ENCODE results near the gene EIPR1. TPM values are rescaled to one million over a fixed set of nuclear protein-coding genes. Genes with fewer than 3 reads are reported as not detected.

EIPR1 gene
- total and polyA plus RNA-seq, 2 of the 4 experiments (the other 2 are of a cell fraction): 46.5 to 67.4 TPM

DNA sequence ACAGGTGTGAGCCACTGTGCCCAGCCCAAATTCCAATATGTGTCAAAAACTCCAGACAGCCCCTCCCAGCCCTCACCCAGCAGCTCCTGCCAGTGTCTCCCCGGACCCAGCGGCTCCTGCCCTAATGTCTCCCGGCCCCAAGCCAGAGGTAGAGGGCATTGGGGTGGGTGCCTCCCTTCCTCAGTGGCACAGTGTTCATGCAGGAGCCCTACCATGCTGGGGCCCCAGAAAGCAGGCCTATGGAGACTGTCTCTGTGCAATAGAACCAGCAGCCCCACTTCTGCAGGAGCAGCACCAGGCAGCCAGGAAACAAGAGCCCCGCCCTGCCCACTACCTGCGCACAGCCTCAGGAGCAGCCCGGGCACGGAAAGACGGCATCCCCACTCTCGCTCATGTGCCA, 70.4 kb downstream of the EIPR1 start:
- H2BK20ac ChIP-seq (ENCODE audit: low read depth, low read length): no peak overlapping the region
- H3K14ac ChIP-seq (replicated peaks; ENCODE audit: low read depth, low read length): no peak overlapping the region
- no peak overlapping the region for H3K4me3 ChIP-seq (ENCODE audit: insufficient read depth, low read depth, low read length)
- H4K8ac ChIP-seq (ENCODE audit: low read depth in 2 of 2, low read length in 2 of 2): no peak overlapping the region
- no peak for TF ChIP-seq RCOR1 (IDR thresholded peaks at IDR 0.05; ENCODE audit: insufficient replicate concordance, low read length)
- no peak for TF ChIP-seq SMC3 (IDR thresholded peaks at IDR 0.05; ENCODE audit: low read depth, low read length)
- TF ChIP-seq CHD1 (IDR thresholded peaks at IDR 0.05; ENCODE audit: low read depth, low read length): no peak
- TF ChIP-seq MAFK (IDR thresholded peaks at IDR 0.05; ENCODE audit: low read depth, low read length): no peak
- TF ChIP-seq MXI1 (IDR thresholded peaks at IDR 0.05; ENCODE audit: borderline replicate concordance, low read depth, low read length): no peak
- TF ChIP-seq POLR2A (IDR thresholded peaks at IDR 0.05; ENCODE audit: low read depth, low read length): no peak
- TF ChIP-seq MAZ (IDR thresholded peaks at IDR 0.05; ENCODE audit: borderline replicate concordance, low read depth, low read length): no peak
- H3K36me3 ChIP-seq (ENCODE audit: control insufficient read depth, insufficient read depth, low read length): no peaks in the 10 kb centered on the region
- no peak overlapping the region for H2BK5ac ChIP-seq (ENCODE audit: low read depth, low read length, poor library complexity, severe bottlenecking)
- H3K79me1 ChIP-seq (ENCODE audit: low read depth in 1 of 2, low read length in 2 of 2): peaks cover 12 to 14% of the 10 kb centered on the region in 2 experiments
- no peak overlapping the region for H3K18ac ChIP-seq (ENCODE audit: low read depth, low read length)
- H3K27ac ChIP-seq (ENCODE audit: insufficient read depth, low read length): no peak overlapping the region
- H4K91ac ChIP-seq (ENCODE audit: insufficient read depth, low read depth, low read length): no peak overlapping the region
- no peak overlapping the region for H2BK120ac ChIP-seq (ENCODE audit: low read depth, low read length)
- no peak overlapping the region for H3K56ac ChIP-seq (ENCODE audit: extremely low read depth, insufficient read depth, low read length)
- no peak overlapping the region for H2AK5ac ChIP-seq (ENCODE audit: low read depth, low read length)
- ChIA-PET CTCF (no interaction called here), POLR2A (ENCODE audit: unreplicated experiment) (no interaction called here)
- H3K4me2 ChIP-seq (ENCODE audit: low read depth, low read length): no peak overlapping the region
- H3K9me3 ChIP-seq (ENCODE audit: control insufficient read depth, insufficient read depth, low read length): no peaks in the 10 kb centered on the region
- no peaks in the 10 kb centered on the region for H3K4me1 ChIP-seq (ENCODE audit: control insufficient read depth, insufficient read depth, low read length)
- H3K9ac ChIP-seq (ENCODE audit: low read depth, low read length): no peak overlapping the region
- no peak overlapping the region for H4K5ac ChIP-seq (ENCODE audit: low read depth, low read length)
- DNase-seq (no peak), ATAC-seq (ENCODE audit: low read depth) (no peak)
- H2BK15ac ChIP-seq (ENCODE audit: low read depth, low read length): no peak overlapping the region
- no peak overlapping the region for H2AFZ ChIP-seq (replicated peaks; ENCODE audit: low read length, poor library complexity)
- no peak overlapping the region for H2AK9ac ChIP-seq (replicated peaks; ENCODE audit: low read depth, low read length, poor library complexity)
- no peak overlapping the region for H3K4ac ChIP-seq (ENCODE audit: low read depth, low read length)
- no peaks in the 10 kb centered on the region for H3K27me3 ChIP-seq (ENCODE audit: control insufficient read depth, insufficient read depth, low read length)
- intact Hi-C loops (cut with micrococcal nuclease) (no loop called here), dilution Hi-C loops (cut with HindIII; ENCODE audit: low sequenced_read_pairs, unreplicated experiment) (no loop called here), in situ Hi-C loops (cut with MboI; ENCODE audit: low sequenced_read_pairs) (no loop called here)
- H3K23ac ChIP-seq (ENCODE audit: low read depth, low read length): no peak overlapping the region
- WGBS, 2 experiments (ENCODE audit: extremely low coverage in 2 of 2, insufficient read length in 1 of 2): 95% methylated on average over 4 of the region's 9 CpGs; no CpG with 5 or more reads in 1 of the 2 experiments
- H4K20me1 ChIP-seq (ENCODE audit: insufficient read depth, low read length): no peaks in the 10 kb centered on the region
- no TSS peak for BruUV-seq (replicated peaks)
- no peaks in the 10 kb centered on the region for H3K9me1 ChIP-seq (ENCODE audit: insufficient read depth, low read length)

Data from IMR-90 (cell line).